SK-N-SH (cell line): ENCODE data around the gene NRBF2. TPM values are rescaled to one million over a fixed set of nuclear protein-coding genes. Genes with fewer than 3 reads are reported as not detected.

Experiments
- CTCF ChIA-PET: fragments of 300-600, 350-600 bp; formaldehyde crosslinking; extraction: SDS; loops from one replicate; lab custom pipeline; 2021; lab: Yijun Ruan, JAX
- POLR2A ChIA-PET: fragments of 350-600 bp; sonication (Branson Sonifier 250); formaldehyde crosslinking; extraction: SDS; loops from one replicate; lab custom pipeline; 2020; ENCODE audit warnings: antibody characterized with exemption, inconsistent platforms; lab: Yijun Ruan, JAX
- DNase-seq: peaks from one replicate; pipeline ENCODE4 v3.0.0; 2012
- H2AFZ ChIP-seq: fragments of 200-600 bp; sonication (generic); 2 replicates; pipeline ENCODE4 v1.8.1; 2016; ENCODE audit warnings: antibody characterized with exemption, mild to moderate bottlenecking, low read depth
- H3F3A ChIP-seq: fragments of 200-600 bp; sonication (generic); replicated peaks from 2 replicates; pipeline ENCODE3; 2016; ENCODE audit warnings: antibody characterized with exemption, mild to moderate bottlenecking; ENCODE audit not compliant: insufficient read depth
- H3K27ac ChIP-seq, 2 experiments: fragments of 200-500 bp in 1 of 2; fragments of 200-600 bp in 1 of 2; sonication (Bioruptor generic) in 1 of 2; sonication (generic), shearing (Covaris generic) in 1 of 2; 2 replicates each; pipeline versions ENCODE4 v1.5.1 to v1.6.1; 2014 to 2016; ENCODE audit warnings: low read depth in 2 of 2, inconsistent platforms in 1 of 2, low read length in 1 of 2, mild to moderate bottlenecking in 1 of 2, mixed read lengths in 1 of 2
- H3K27me3 ChIP-seq: fragments of 200-600 bp; sonication (generic), shearing (Covaris generic); 2 replicates; pipeline ENCODE4 v1.6.1; 2016; ENCODE audit warnings: mixed run types; ENCODE audit not compliant: insufficient read depth
- H3K36me3 ChIP-seq, 2 experiments: fragments of 200-500 bp in 1 of 2; fragments of 200-600 bp in 1 of 2; sonication (Bioruptor generic) in 1 of 2; sonication (generic) in 1 of 2; replicated peaks in 1 of 2; 2 replicates each; pipeline versions ENCODE3 to v1.5.1; 2014 to 2016; ENCODE audit warnings: low read length in 1 of 2, mild to moderate bottlenecking in 1 of 2; ENCODE audit not compliant: insufficient read depth in 2 of 2, control insufficient read depth in 1 of 2
- H3K4me1 ChIP-seq, 2 experiments: fragments of 200-500 bp in 1 of 2; fragments of 200-600 bp in 1 of 2; sonication (Bioruptor generic) in 1 of 2; sonication (generic), shearing (Covaris generic) in 1 of 2; 2 replicates each; pipeline versions ENCODE4 v1.5.1 to v1.6.1; 2014 to 2016; ENCODE audit warnings: low read depth in 1 of 2, low read length in 1 of 2, mixed run types in 1 of 2; ENCODE audit not compliant: insufficient read depth in 2 of 2, control insufficient read depth in 1 of 2
- H3K4me2 ChIP-seq: fragments of 200-600 bp; sonication (generic), shearing (Covaris generic); 2 replicates; pipeline ENCODE4 v1.6.1; 2017; ENCODE audit warnings: mixed run types
- H3K4me3 ChIP-seq, 2 experiments: fragments of 200-500 bp in 1 of 2; fragments of 200-600 bp in 1 of 2; sonication (Bioruptor generic) in 1 of 2; sonication (generic), shearing (Covaris generic) in 1 of 2; 2 replicates each; pipeline versions ENCODE4 v1.5.1 to v1.8.1; 2014 to 2016; ENCODE audit warnings: low read depth in 2 of 2, inconsistent platforms in 1 of 2, low read length in 1 of 2, mild to moderate bottlenecking in 1 of 2, mixed read lengths in 1 of 2, moderate library complexity in 1 of 2
- H3K79me2 ChIP-seq: fragments of 200-600 bp; sonication (generic); 2 replicates; pipeline ENCODE4 v1.8.1; 2017; ENCODE audit warnings: mild to moderate bottlenecking; ENCODE audit not compliant: insufficient read depth
- H3K9ac ChIP-seq: fragments of 200-600 bp; sonication (generic); 2 replicates; pipeline ENCODE4 v1.6.1; 2017; ENCODE audit warnings: mixed run types
- H3K9me2 ChIP-seq: fragments of 200-600 bp; sonication (generic); 2 replicates; pipeline ENCODE4 v1.6.1; 2017; ENCODE audit warnings: mixed run types
- H3K9me3 ChIP-seq: fragments of 200-600 bp; sonication (generic); 2 replicates; pipeline ENCODE4 v1.6.1; 2017; ENCODE audit warnings: mixed run types, mild to moderate bottlenecking, moderate library complexity
- H4K20me1 ChIP-seq: fragments of 200-600 bp; sonication (generic); 2 replicates; pipeline ENCODE4 v1.6.1; 2017; ENCODE audit warnings: mild to moderate bottlenecking, mixed run types; ENCODE audit not compliant: insufficient read depth
- CHD2 ChIP-seq: fragments of 150-350 bp; IDR thresholded peaks from 2 replicates; pipeline ENCODE4 v1.6.1; 2018; ENCODE audit warnings: low read length; ENCODE audit not compliant: partially characterized antibody
- CTCF ChIP-seq: fragments of 200-600 bp; sonication (generic); IDR thresholded peaks from 2 replicates; pipeline ENCODE4 v1.6.1; 2017; ENCODE audit warnings: antibody characterized with exemption, mild to moderate bottlenecking, moderate library complexity
- ELF1 ChIP-seq: IDR thresholded peaks from 2 replicates; pipeline ENCODE4 v1.4.0; 2012
- EP300 ChIP-seq, 2 experiments: IDR thresholded peaks; 2 replicates each; pipeline versions ENCODE4 v1.4.0 to v1.6.1; 2012; ENCODE audit warnings: borderline replicate concordance in 1 of 2, low read depth in 1 of 2, low read length in 1 of 2
- EZH2phosphoT487 ChIP-seq: fragments of 200-600 bp; sonication (generic); IDR thresholded peaks from 2 replicates; pipeline ENCODE4 v1.6.1; 2017; ENCODE audit warnings: low read depth, mixed run types, mild to moderate bottlenecking, antibody characterized with exemption, moderate library complexity, borderline replicate concordance
- FOXJ3 ChIP-seq: sonication (generic); formaldehyde crosslinking; IDR thresholded peaks from 2 replicates; pipeline ENCODE4 v1.5.1; 2020; ENCODE audit warnings: mild to moderate bottlenecking, missing genetic modification reagents
- FOXM1 ChIP-seq: IDR thresholded peaks from 2 replicates; pipeline ENCODE4 v1.4.0; 2012; ENCODE audit warnings: low read depth, mild to moderate bottlenecking
- GATA2 ChIP-seq: sonication (generic); formaldehyde crosslinking; IDR thresholded peaks from 2 replicates; pipeline ENCODE4 v1.5.0; 2020; ENCODE audit warnings: mild to moderate bottlenecking, missing genetic modification reagents
- JUND ChIP-seq: IDR thresholded peaks from 2 replicates; pipeline ENCODE4 v1.4.0; 2012
- MAX ChIP-seq: IDR thresholded peaks from 2 replicates; pipeline ENCODE4 v1.4.0; 2012; ENCODE audit warnings: low read depth
- MEF2A ChIP-seq: IDR thresholded peaks from 2 replicates; pipeline ENCODE4 v1.4.0; 2012; ENCODE audit warnings: low read depth, borderline replicate concordance
- NFIC ChIP-seq: IDR thresholded peaks from 2 replicates; pipeline ENCODE4 v1.4.0; 2012; ENCODE audit warnings: borderline replicate concordance
- PBX3 ChIP-seq: IDR thresholded peaks from 2 replicates; pipeline ENCODE4; 2012
- POLR2AphosphoS5 ChIP-seq: IDR thresholded peaks from 2 replicates; pipeline ENCODE4 v1.6.1; 2012; ENCODE audit warnings: low read depth, low read length
- RAD21 ChIP-seq: IDR thresholded peaks from 2 replicates; pipeline ENCODE4 v1.6.1; 2012; ENCODE audit warnings: mild to moderate bottlenecking, low read length
- RCOR1 ChIP-seq: fragments of 150-350 bp; IDR thresholded peaks from 2 replicates; pipeline ENCODE4 v1.6.1; 2017; ENCODE audit warnings: antibody characterized with exemption, low read length
- RXRA ChIP-seq: IDR thresholded peaks from 2 replicates; pipeline ENCODE4 v1.4.0; 2012; ENCODE audit warnings: low read depth, mild to moderate bottlenecking, borderline replicate concordance
- SMC3 ChIP-seq: IDR thresholded peaks from 2 replicates; pipeline ENCODE4 v1.6.1; 2012; ENCODE audit warnings: low read depth, low read length, improper control_type of control experiment
- TCF12 ChIP-seq: IDR thresholded peaks from 2 replicates; pipeline ENCODE4 v1.4.0; 2012
- YY1 ChIP-seq: IDR thresholded peaks from 2 replicates; pipeline ENCODE4 v1.4.0; 2012; ENCODE audit warnings: low read depth, mild to moderate bottlenecking
- WGBS: methylation state at CpG from one replicate; pipeline ENCODE4 v1.1.6; 2017; ENCODE audit warnings: low lambda C conversion rate; 5-methylcytosine and 5-hydroxymethylcytosine counted together
- polyA plus RNA-seq, 3 experiments: library from polyadenylated mRNA; depleted of rRNA; stranded (reverse); fragments of >200 nt; gene quantifications; 2 replicates each; pipeline ENCODE4 v1.2.3, GENCODE V29; 2012

NRBF2 gene
- polyA plus RNA-seq, 1 of the 3 experiments (the other 2 are of a cell fraction): 8.9 TPM

GRCh38 chr10:63143987-63144386 lies 10.9 kb downstream of the NRBF2 start:
- TF ChIP-seq FOXJ3 (CRISPR knock-in tag) (no peak), JUND (no peak), FOXM1 (no peak), RCOR1 (no peak), RXRA (no peak), MAX (no peak), EP300 (IDR thresholded peaks at IDR 0.05; ENCODE audit: borderline replicate concordance in 1 of 2, low read depth in 1 of 2, low read length in 1 of 2) (no peak), ELF1 (no peak), RAD21 (no peak), POLR2AphosphoS5 (no peak), YY1 (no peak), SMC3 (no peak), PBX3 (no peak), TCF12 (no peak), CHD2 (no peak), EZH2phosphoT487 (no peak), MEF2A (no peak), GATA2 (no peak), NFIC (no peak), CTCF (no peak)
- Histone ChIP-seq H3K79me2 (peaks cover 96% of the 10 kb centered on the region), H3K9me3 (no peaks in the 10 kb centered on the region), H3K4me3 (no peak overlapping the region), H3K27ac (no peak overlapping the region), H2AFZ (no peak overlapping the region), H3K9me2 (no peaks in the 10 kb centered on the region), H3K4me1 (no peaks in the 10 kb centered on the region; a peak in 1 of 4 replicates), H3K36me3 (no peaks in the 10 kb centered on the region), H3K27me3 (no peaks in the 10 kb centered on the region), H4K20me1 (peaks cover 40% of the 10 kb centered on the region), H3F3A (no peaks in the 10 kb centered on the region), H3K9ac (no peak overlapping the region), H3K4me2 (no peak overlapping the region)
- 89% methylated on average over 5 of the region's 5 CpGs for WGBS
- DNase-seq: no peak
- POLR2A ChIA-PET: no interaction called here
- CTCF ChIA-PET: interaction anchor here (0.8 to 6.0 kb wide), 3 partner anchors 9 to 14 kb away, joined by 3 to 38 read pairs (median 28); no protein-coding TSS in a partner anchor
